ENCODE results near the gene MPC2. TPM values are rescaled to one million over a fixed set of nuclear protein-coding genes. Genes with fewer than 3 reads are reported as not detected.
A peak's percentile ranks its signal among the peaks of the same experiment; 100 is the strongest.

Gene MPC2
- total RNA-seq, 2 experiments from 2014 or later = 69.7 to 70.2 TPM

DNA sequence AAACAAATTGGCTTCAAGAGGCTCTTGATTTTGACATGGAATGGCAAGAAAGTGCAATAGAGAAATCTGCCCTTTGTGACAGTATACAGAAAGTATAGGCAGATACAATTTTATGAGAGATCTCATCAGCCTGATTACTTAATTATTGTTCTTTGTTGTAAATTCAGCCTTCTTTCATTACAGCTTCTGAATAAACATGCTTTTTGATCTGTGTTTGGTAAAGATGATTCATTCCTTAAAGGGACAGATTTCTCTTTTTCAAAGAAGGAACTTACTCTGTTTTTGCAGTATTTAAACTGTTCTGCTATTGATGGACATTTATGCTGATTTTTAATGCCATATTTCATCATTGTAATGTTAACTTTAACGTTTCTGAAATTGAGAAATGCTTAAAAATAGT is 13.7 kb upstream of the MPC2 start:
- no peak for DNase-seq
- CTCF ChIA-PET = interaction anchor here (1.6 kb wide), 1 partner anchor 131 kb away, joined by 5 read pairs; no protein-coding TSS in a partner anchor
- no peak overlapping the region for H3K27ac Mint-ChIP-seq
- H3K27me3 Mint-ChIP-seq (ENCODE audit: low read depth) = no peaks in the 10 kb centered on the region
- intact Hi-C loops (cut with micrococcal nuclease) = no loop called here
- no peak overlapping the region for H3K4me3 Mint-ChIP-seq
- no peaks in the 10 kb centered on the region for H3K9me3 Mint-ChIP-seq
- H3K4me1 Mint-ChIP-seq (ENCODE audit: low read depth) = peaks cover 33% of the 10 kb centered on the region
- H3K36me3 Mint-ChIP-seq (ENCODE audit: low read depth) = peaks cover 18% of the 10 kb centered on the region

DNA sequence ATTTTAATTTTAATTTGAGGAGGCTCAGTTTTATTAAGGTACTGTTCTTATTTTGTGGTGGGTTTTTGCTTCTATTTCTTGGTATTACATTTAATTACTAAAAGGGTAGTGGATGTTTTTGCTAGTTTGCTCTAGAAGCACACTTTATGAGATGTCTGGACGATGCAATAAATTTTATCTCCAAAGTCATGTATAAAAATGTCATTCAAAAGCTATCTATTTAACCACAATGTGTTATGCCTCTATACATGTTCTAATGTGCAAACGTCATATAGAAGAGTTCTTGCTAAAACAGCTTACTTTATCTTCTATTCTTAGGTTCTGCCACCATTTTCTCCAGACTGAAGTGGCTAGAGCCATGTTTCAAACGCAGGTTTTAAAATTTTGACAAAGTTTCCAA is 12.9 kb upstream of the MPC2 start:
- peaks cover 13% of the 10 kb centered on the region for H3K36me3 Mint-ChIP-seq (ENCODE audit: low read depth)
- H3K4me1 Mint-ChIP-seq (ENCODE audit: low read depth) = peaks cover 34% of the 10 kb centered on the region
- no peaks in the 10 kb centered on the region for H3K9me3 Mint-ChIP-seq
- no peak for DNase-seq
- no peak overlapping the region for H3K27ac Mint-ChIP-seq
- H3K4me3 Mint-ChIP-seq = no peak overlapping the region
- no peaks in the 10 kb centered on the region for H3K27me3 Mint-ChIP-seq (ENCODE audit: low read depth)
- intact Hi-C loops (cut with micrococcal nuclease) = loop anchor here (2.0 kb wide), 1 partner anchor 69 kb away; no protein-coding TSS in a partner anchor
- CTCF ChIA-PET = interaction anchor here (1.6 kb wide), 1 partner anchor 132 kb away, joined by 5 read pairs; no protein-coding TSS in a partner anchor

DNA sequence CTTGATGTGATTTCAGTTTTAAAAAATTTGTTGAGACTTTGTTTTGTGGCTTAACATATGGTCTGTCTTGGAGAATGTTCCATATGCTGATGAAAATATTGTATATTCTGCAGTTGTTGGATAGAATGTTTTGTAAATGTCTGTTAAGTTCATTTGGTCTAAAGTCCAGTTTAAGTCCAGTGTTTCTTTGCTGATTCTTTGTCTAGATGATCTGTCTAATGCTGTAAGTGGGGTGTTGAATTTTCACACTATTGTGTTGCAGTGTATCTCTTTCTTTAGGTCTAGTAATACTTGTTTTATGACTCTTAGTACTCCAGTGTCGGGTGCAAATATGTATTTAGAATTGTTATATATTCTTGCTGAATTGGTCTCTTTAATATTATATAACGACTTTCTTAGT is 10.9 kb upstream of the MPC2 start:
- CTCF ChIA-PET = no interaction called here
- Mint-ChIP-seq H3K27me3 (ENCODE audit: low read depth) (no peaks in the 10 kb centered on the region), H3K4me1 (ENCODE audit: low read depth) (peaks cover 37% of the 10 kb centered on the region), H3K4me3 (no peak overlapping the region), H3K27ac (no peak overlapping the region), H3K36me3 (ENCODE audit: low read depth) (peaks cover 8% of the 10 kb centered on the region), H3K9me3 (peaks cover 2% of the 10 kb centered on the region)
- DNase-seq = no peak
- intact Hi-C loops (cut with micrococcal nuclease) = loop anchor here (2.0 kb wide), 1 partner anchor 67 kb away; no protein-coding TSS in a partner anchor

DNA sequence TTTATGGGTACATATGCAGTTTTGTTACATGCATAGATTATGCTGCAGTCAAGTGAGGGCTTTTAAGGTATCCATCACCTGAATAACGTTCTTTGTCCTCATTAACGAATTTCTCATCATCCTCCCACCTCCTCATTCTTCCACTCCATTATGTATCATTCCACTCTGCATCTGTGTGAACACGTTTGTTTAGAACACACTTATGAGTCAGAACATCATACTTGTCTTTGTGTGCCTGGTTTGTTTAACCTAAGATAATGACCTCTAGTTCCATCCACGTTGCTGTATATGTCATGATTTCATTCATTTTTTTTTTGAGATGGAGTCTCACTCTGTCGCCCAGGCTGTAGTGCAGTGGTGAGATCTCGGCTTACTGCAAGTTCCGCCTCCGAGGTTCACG is 6.7 kb upstream of the MPC2 start:
- Mint-ChIP-seq H3K4me3 (no peak overlapping the region), H3K9me3 (peaks cover 2% of the 10 kb centered on the region), H3K27ac (no peak overlapping the region), H3K27me3 (ENCODE audit: low read depth) (no peaks in the 10 kb centered on the region), H3K36me3 (ENCODE audit: low read depth) (peaks cover 2% of the 10 kb centered on the region), H3K4me1 (ENCODE audit: low read depth) (peaks cover 39% of the 10 kb centered on the region)
- CTCF ChIA-PET = no interaction called here
- DNase-seq = no peak
- intact Hi-C loops (cut with micrococcal nuclease) = no loop called here

DNA sequence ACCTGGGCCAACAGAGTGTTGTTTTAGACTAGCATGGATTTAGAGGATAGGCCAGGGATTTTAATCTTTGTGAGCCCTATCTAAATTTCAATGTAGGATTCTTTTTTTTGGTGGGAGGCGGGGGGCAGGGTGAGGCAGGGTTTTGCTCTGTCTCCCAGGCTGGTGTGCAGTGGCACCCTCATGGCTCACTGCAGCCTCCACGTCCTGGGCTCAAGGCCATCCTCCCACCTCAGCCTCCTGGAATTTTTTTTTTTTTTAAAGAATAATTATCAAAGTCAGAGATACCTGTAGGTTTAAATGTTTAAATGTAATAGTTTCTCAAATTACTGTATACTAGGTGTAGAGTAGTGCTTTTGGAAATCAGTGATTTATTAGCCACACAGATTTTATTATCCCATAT is 3.4 kb upstream of the MPC2 start:
- intact Hi-C loops (cut with micrococcal nuclease) = no loop called here
- Mint-ChIP-seq H3K4me3 (no peak overlapping the region), H3K27me3 (ENCODE audit: low read depth) (no peaks in the 10 kb centered on the region), H3K36me3 (ENCODE audit: low read depth) (peaks cover 2% of the 10 kb centered on the region), H3K9me3 (peaks cover 2% of the 10 kb centered on the region), H3K27ac (no peak overlapping the region), H3K4me1 (ENCODE audit: low read depth) (peaks cover 26% of the 10 kb centered on the region)
- DNase-seq = no peak
- CTCF ChIA-PET = no interaction called here

GRCh38 chr1:167938080-167938636 is 1.3 kb upstream of the MPC2 start:
- Mint-ChIP-seq H3K4me1 (ENCODE audit: low read depth) (peaks cover 36% of the 10 kb centered on the region), H3K4me3 (peak overlapping the region; percentile 85), H3K27ac (peak overlapping the region; percentile 28), H3K9me3 (no peaks in the 10 kb centered on the region), H3K27me3 (ENCODE audit: low read depth) (no peaks in the 10 kb centered on the region), H3K36me3 (ENCODE audit: low read depth) (peaks cover 1% of the 10 kb centered on the region)
- intact Hi-C loops (cut with micrococcal nuclease) = loop anchor here (5.0 to 10.0 kb wide), 3 partner anchors 421 to 1957 kb away; partner anchors contain the start of genes CD247 and SCYL3
- no peak for DNase-seq
- CTCF ChIA-PET = no interaction called here

DNA sequence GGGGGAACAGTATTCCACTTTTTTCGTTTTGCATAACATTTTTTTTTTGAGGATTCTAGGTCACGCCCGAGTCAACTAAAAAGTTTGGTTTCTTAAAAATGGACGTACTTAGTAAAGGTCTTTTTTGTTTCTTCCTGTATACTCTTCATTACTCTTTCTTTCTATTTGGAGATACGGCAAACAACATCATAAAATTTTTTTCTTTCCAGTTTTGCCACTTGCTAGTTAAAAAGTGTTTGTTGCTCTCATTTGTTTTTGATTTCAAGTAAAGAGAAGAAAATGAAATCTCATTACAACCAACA is 788 bp upstream of the MPC2 start:
- CTCF ChIA-PET = no interaction called here
- peak overlapping the region; percentile 85 for H3K4me3 Mint-ChIP-seq
- H3K27ac Mint-ChIP-seq = peak overlapping the region; percentile 78
- intact Hi-C loops (cut with micrococcal nuclease) = loop anchor here (2.0 to 10.0 kb wide), 7 partner anchors 201 to 1957 kb away; partner anchors contain the start of genes CD247, RCSD1, SCYL3 and SFT2D2
- H3K27me3 Mint-ChIP-seq (ENCODE audit: low read depth) = no peaks in the 10 kb centered on the region
- no peaks in the 10 kb centered on the region for H3K9me3 Mint-ChIP-seq
- peaks cover 39% of the 10 kb centered on the region for H3K4me1 Mint-ChIP-seq (ENCODE audit: low read depth)
- DNase-seq = no peak
- H3K36me3 Mint-ChIP-seq (ENCODE audit: low read depth) = peaks cover 1% of the 10 kb centered on the region

- Mint-ChIP-seq H3K4me3 (peak within 1 kb of the TSS; percentile 85), H3K36me3 (ENCODE audit: low read depth) (peaks cover 1% of the 10 kb centered on the region), H3K9me3 (no peaks in the 10 kb centered on the region), H3K27ac (peak within 1 kb of the TSS; percentile 100), H3K27me3 (ENCODE audit: low read depth) (no peaks in the 10 kb centered on the region), H3K4me1 (ENCODE audit: low read depth) (peaks cover 32% of the 10 kb centered on the region)
- CTCF ChIA-PET = interaction anchor here (0.7 to 1.3 kb wide), 4 partner anchors 9 to 223 kb away, joined by 3 to 8 read pairs (median 4); no protein-coding TSS in a partner anchor
- intact Hi-C loops (cut with micrococcal nuclease) = loop anchor here (1.0 to 10.0 kb wide), 13 partner anchors 133 to 1959 kb away; partner anchors contain the start of genes CD247, CREG1, POU2F1 and RCSD1
- DNase-seq = peak; percentile 97
Observed at GRCh38 chr1:167936068-167936929, 573 bp downstream of the MPC2 start, which contains the start of gene DCAF6. TSS of gene DCAF6 (plus strand) at chr1:167936683. CDS start at chr1:167936912, 229 bp downstream.

GRCh38 chr1:167935216-167936067 is 1.4 kb downstream of the MPC2 start:
- H3K4me1 Mint-ChIP-seq (ENCODE audit: low read depth) = peaks cover 29% of the 10 kb centered on the region
- peak overlapping the region; percentile 85 for H3K4me3 Mint-ChIP-seq
- intact Hi-C loops (cut with micrococcal nuclease) = loop anchor here (1.0 to 10.0 kb wide), 16 partner anchors 132 to 1959 kb away; partner anchors contain the start of genes CD247, CREG1, NME7 and POU2F1
- no peaks in the 10 kb centered on the region for H3K9me3 Mint-ChIP-seq
- H3K27me3 Mint-ChIP-seq (ENCODE audit: low read depth) = no peaks in the 10 kb centered on the region
- DNase-seq = peak; percentile 62
- H3K36me3 Mint-ChIP-seq (ENCODE audit: low read depth) = no peaks in the 10 kb centered on the region
- peak overlapping the region; percentile 100 for H3K27ac Mint-ChIP-seq
- CTCF ChIA-PET = interaction anchor here (0.6 to 1.3 kb wide), 6 partner anchors 8 to 222 kb away, joined by 3 to 8 read pairs (median 4); no protein-coding TSS in a partner anchor

GRCh38 chr1:167934426-167935215 is 2.3 kb downstream of the MPC2 start:
- intact Hi-C loops (cut with micrococcal nuclease) = loop anchor here (1.0 to 10.0 kb wide), 6 partner anchors 148 to 1960 kb away; partner anchors contain the start of genes CD247, NME7 and SCYL3
- Mint-ChIP-seq H3K4me3 (peak overlapping the region; percentile 85), H3K4me1 (ENCODE audit: low read depth) (peaks cover 31% of the 10 kb centered on the region), H3K36me3 (ENCODE audit: low read depth) (no peaks in the 10 kb centered on the region), H3K27me3 (ENCODE audit: low read depth) (no peaks in the 10 kb centered on the region), H3K27ac (peak overlapping the region; percentile 100), H3K9me3 (no peaks in the 10 kb centered on the region)
- DNase-seq = no peak
- CTCF ChIA-PET = interaction anchor here (0.6 to 2.4 kb wide), 3 partner anchors 34 to 150 kb away, joined by 3 to 7 read pairs (median 4); no protein-coding TSS in a partner anchor

DNA sequence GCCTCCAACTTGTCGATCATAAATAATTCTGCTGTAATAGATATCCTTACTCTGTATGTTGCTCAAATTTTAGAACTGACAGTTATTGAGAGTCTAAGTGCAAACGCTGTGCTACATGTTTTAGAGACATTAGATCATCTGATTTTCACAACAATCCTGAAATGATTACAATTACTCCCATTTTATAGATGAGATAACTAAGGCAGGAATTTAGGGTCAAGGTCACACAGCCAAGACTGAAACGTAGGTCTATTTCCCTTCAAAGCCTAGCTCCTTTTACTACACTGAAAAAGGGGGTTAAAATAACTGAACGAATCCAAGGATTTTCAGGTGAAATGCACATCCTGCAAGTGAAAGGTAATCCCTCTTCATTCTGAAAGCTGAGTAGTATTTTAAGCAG is 3.1 kb downstream of the MPC2 start:
- Mint-ChIP-seq H3K36me3 (ENCODE audit: low read depth) (no peaks in the 10 kb centered on the region), H3K27me3 (ENCODE audit: low read depth) (no peaks in the 10 kb centered on the region), H3K9me3 (no peaks in the 10 kb centered on the region), H3K4me1 (ENCODE audit: low read depth) (peaks cover 31% of the 10 kb centered on the region), H3K27ac (no peak overlapping the region), H3K4me3 (no peak overlapping the region)
- no peak for DNase-seq
- CTCF ChIA-PET = interaction anchor here (2.4 kb wide), 1 partner anchor 148 kb away, joined by 7 read pairs; no protein-coding TSS in a partner anchor
- intact Hi-C loops (cut with micrococcal nuclease) = loop anchor here (10.0 kb wide), 1 partner anchor 1961 kb away; the partner anchor contains the start of gene SCYL3
